Adrenal gland (tissue), 12 donors: ENCODE results near the gene MYH11. TPM values are rescaled to one million over a fixed set of nuclear protein-coding genes. Genes with fewer than 3 reads are reported as not detected.

Source experiments
- DNase-seq, 7 donors: peaks; one replicate each; pipeline ENCODE4 v3.0.0-alpha.2; 2019 to 2020
- H3K27ac ChIP-seq, 5 donors: fragments of 200-600 bp; sonication (generic) in 4 of 5; 1 replicate in 3 of 5; 2 replicates in 2 of 5; pipeline versions ENCODE4 v1.5.1 to v1.8.0; 2016 to 2020; ENCODE audit warnings: mild to moderate bottlenecking in 1 of 5
- H3K27me3 ChIP-seq: fragments of 200-600 bp; 2 replicates; pipeline ENCODE4 v1.8.0; 2021
- H3K36me3 ChIP-seq, 2 donors: fragments of 200-600 bp; replicated peaks in 1 of 2; 1 replicate in 1 of 2; 2 replicates in 1 of 2; pipeline versions ENCODE4 v1.5.1 to v1.8.0; 2018 to 2022
- H3K4me1 ChIP-seq, 2 donors: fragments of 200-600 bp; replicated peaks in 1 of 2; 1 replicate in 1 of 2; 2 replicates in 1 of 2; pipeline versions ENCODE4 v1.5.1 to v1.8.0; 2018 to 2021
- H3K4me3 ChIP-seq, 4 donors: fragments of 200-600 bp; sonication (generic) in 3 of 4; one replicate each; pipeline ENCODE4 v1.5.1; 2016 to 2018
- H3K9me3 ChIP-seq, 3 donors: fragments of 200-600 bp; sonication (generic) in 1 of 3; replicated peaks in 1 of 3; 1 replicate in 2 of 3; 2 replicates in 1 of 3; pipeline versions ENCODE4 v1.5.1 to v1.8.0; 2016 to 2021
- CTCF ChIP-seq, 6 experiments: fragments of 450-650 bp in 4 of 6; fragments of 200-600 bp in 2 of 6; sonication (generic) in 1 of 6; IDR thresholded peaks; 1 replicate in 5 of 6; 2 replicates in 1 of 6; pipeline versions ENCODE4 v1.5.1 to v1.8.0; 2016 to 2021; ENCODE audit warnings: antibody characterized with exemption in 6 of 6, mild to moderate bottlenecking in 2 of 6, moderate library complexity in 1 of 6
- POLR2A ChIP-seq, 2 donors: fragments of 450-650 bp; IDR thresholded peaks; one replicate each; pipeline ENCODE4 v1.6.1; 2017; ENCODE audit warnings: antibody characterized with exemption in 2 of 2, mild to moderate bottlenecking in 2 of 2, moderate library complexity in 1 of 2
- WGBS, 4 donors: extraction: QIAGEN DNeasy Blood & Tissue Kit in 2 of 4; methylation state at CpG; one replicate each; pipeline versions ENCODE4 v1.1.5 to v1.1.7; 2013 to 2017; 5-methylcytosine and 5-hydroxymethylcytosine counted together
- intact Hi-C, 2 donors: fragments of 100-400 bp; cut with DNase I; formaldehyde crosslinking; loops; one replicate each; pipeline versions ENCODE4 v1.14.1 to v1.15.0; 2022 to 2023
- polyA plus RNA-seq, 3 donors: library from polyadenylated mRNA; stranded (reverse); fragments of 200-250 nt in 2 of 3; fragments of 350-450 nt in 1 of 3; fragmentation: Illumina TruSeq in 1 of 3; extraction: RNeasy Lipid Tissue Mini Kit (QIAGEN cat#74804) in 1 of 3; gene quantifications; one replicate each; pipeline ENCODE4 v1.2.3, GENCODE V29; 2013 to 2014
- total RNA-seq, 9 donors: library from RNA; depleted of rRNA in 4 of 9; stranded (reverse); fragments of >200 nt in 4 of 9; fragments of 120-200 nt in 1 of 9; fragmentation: NEBNext Ultra II Directional in 1 of 9; extraction: Animal tissue kit (Norgen Biotek cat#: 25700) in 1 of 9; gene quantifications; one replicate each; pipeline versions ENCODE4 v1.1.0 to v1.2.4, GENCODE V29; 2013 to 2023
- donor health status: healthy with polysubstance abuse.
- donor health status: Bipolar disorder and iron deficiency.
- donor health status: DM: yes; HTN: yes; CAD: no.
- donor health status: DM: no; HTN: no; CAD: no.
- donor health status: DM: no; HTN: no; CAD: no.
- donor health status: DM: yes; HTN: yes; CAD: no.

MYH11 gene
- total and polyA plus RNA-seq, 12 donors = 2.4 to 45.1 (median 16.5) TPM

- TF ChIP-seq CTCF (IDR thresholded peaks at IDR 0.05) (no peak), POLR2A (IDR thresholded peaks at IDR 0.05) (no peak)
- Histone ChIP-seq H3K9me3 (no peaks in the 10 kb centered on the region), H3K4me1 (no peaks in the 10 kb centered on the region), H3K27me3 (no peaks in the 10 kb centered on the region), H3K36me3 (no peaks in the 10 kb centered on the region), H3K27ac (no peak overlapping the region), H3K4me3 (no peak overlapping the region)
- WGBS, 4 donors = 48 to 65% (median 55%) methylated on average over 2 of the region's 2 CpGs
- DNase-seq = no peak
- intact Hi-C loops = no loop called here
These were observed 114.1 kb downstream of the MYH11 start for GRCh38 chr16:15742716-15743115.

- no peak for DNase-seq
- Histone ChIP-seq H3K27me3 (no peaks in the 10 kb centered on the region), H3K36me3 (no peaks in the 10 kb centered on the region), H3K4me1 (no peaks in the 10 kb centered on the region), H3K27ac (no peak overlapping the region), H3K9me3 (no peaks in the 10 kb centered on the region), H3K4me3 (no peak overlapping the region)
- intact Hi-C loops = no loop called here
- TF ChIP-seq CTCF (IDR thresholded peaks at IDR 0.05) (no peak), POLR2A (IDR thresholded peaks at IDR 0.05) (no peak)
- 93 to 97% (median 95%) methylated on average over 13 of the region's 13 CpGs for WGBS, 4 donors
These were observed 115.5 kb downstream of the MYH11 start for GRCh38 chr16:15741207-15741871.

- no peak for DNase-seq
- H3K4me3 ChIP-seq = no peak overlapping the region
- H3K36me3 ChIP-seq = no peaks in the 10 kb centered on the region
- no peaks in the 10 kb centered on the region for H3K27me3 ChIP-seq
- intact Hi-C loops = no loop called here
- 78 to 90% (median 83%) methylated on average over 6 of the region's 6 CpGs for WGBS, 4 donors
- H3K9me3 ChIP-seq = no peaks in the 10 kb centered on the region
- no peaks in the 10 kb centered on the region for H3K4me1 ChIP-seq
- no peak overlapping the region for H3K27ac ChIP-seq
- TF ChIP-seq CTCF (IDR thresholded peaks at IDR 0.05) (no peak), POLR2A (IDR thresholded peaks at IDR 0.05) (no peak)
These were observed 116.9 kb downstream of the MYH11 start for GRCh38 chr16:15739950-15740349.

GRCh38 chr16:15739464-15739863, 117.4 kb downstream of the MYH11 start:
- Histone ChIP-seq H3K4me1 (no peaks in the 10 kb centered on the region), H3K36me3 (no peaks in the 10 kb centered on the region), H3K4me3 (no peak overlapping the region), H3K9me3 (no peaks in the 10 kb centered on the region), H3K27ac (no peak overlapping the region), H3K27me3 (no peaks in the 10 kb centered on the region)
- intact Hi-C loops = no loop called here
- 93 to 100% (median 98%) methylated on average over 2 of the region's 2 CpGs for WGBS, 4 donors
- no peak for DNase-seq
- TF ChIP-seq POLR2A (IDR thresholded peaks at IDR 0.05) = no peak
- TF ChIP-seq CTCF (IDR thresholded peaks at IDR 0.05) = no peak
